K562 (cell line): ENCODE measurements around the gene ALS2CL. TPM values are rescaled to one million over a fixed set of nuclear protein-coding genes. Genes with fewer than 3 reads are reported as not detected.

ENCODE experiments used
- ATAC-seq: fragments of 200-7000 bp; cut with Tn5 transposase; 3 replicates; pipeline ENCODE4 v1.9.1; 2020; ENCODE audit warnings: moderate library complexity
- BruUV-seq: library from RNA; stranded (reverse); fragments of 400-500 nt; replicated peaks from 2 replicates; lab custom pipeline; 2021; lab: Mats Ljungman, UMichigan
- CTCF ChIA-PET: fragments of 300-600 bp; formaldehyde crosslinking; extraction: SDS; loops from one replicate; lab custom pipeline; 2021; ENCODE audit warnings: low intra/inter-chr PET ratio; lab: Yijun Ruan, JAX
- POLR2A ChIA-PET: fragments of 300-600, 350-650 bp; sonication (Branson Sonifier 250); formaldehyde crosslinking; extraction: SDS; loops from one replicate; lab custom pipeline; 2021; ENCODE audit warnings: antibody characterized with exemption, inconsistent platforms; lab: Yijun Ruan, JAX
- DNase-seq, 4 experiments: peaks; one replicate each; pipeline versions ENCODE4 v3.0.0 to v3.0.0-alpha.2; 2011 to 2018; ENCODE audit warnings: low spot score in 3 of 4, mixed read lengths in 3 of 4; ENCODE audit errors: extremely low read depth in 1 of 4
- FAIRE-seq: peaks from 2 replicates; lab custom pipeline; 2011; peaks lifted over from hg19 to GRCh38; lab: Jason Lieb, UNC
- H2AFZ ChIP-seq: 2 replicates; pipeline ENCODE4 v1.6.0; 2011; ENCODE audit warnings: low read depth, low read length, control low read depth, inconsistent platforms
- H3K27ac ChIP-seq: fragments of 200-600 bp; 3 replicates; pipeline ENCODE4 v1.8.0; 2011; ENCODE audit warnings: low read depth, mild to moderate bottlenecking, control low read depth, inconsistent platforms, low read length, moderate library complexity, mixed read lengths; ENCODE audit errors: extremely low read depth
- H3K27me3 ChIP-seq, 2 experiments: fragments of 300-600 bp in 1 of 2; 2 replicates in 1 of 2; 3 replicates in 1 of 2; pipeline versions ENCODE4 v1.6.0 to v1.8.0; 2011; ENCODE audit warnings: inconsistent platforms in 2 of 2, low read length in 2 of 2, mild to moderate bottlenecking in 1 of 2, mixed read lengths in 1 of 2, moderate library complexity in 1 of 2; ENCODE audit not compliant: control insufficient read depth in 2 of 2, insufficient read depth in 2 of 2
- H3K36me3 ChIP-seq: fragments of 300-600 bp; 3 replicates; pipeline ENCODE4 v1.8.0; 2011; ENCODE audit warnings: mild to moderate bottlenecking, low read length, inconsistent platforms; ENCODE audit not compliant: control insufficient read depth, insufficient read depth
- H3K4me1 ChIP-seq, 2 experiments: fragments of 200-600 bp in 1 of 2; replicated peaks in 1 of 2; 2 replicates in 1 of 2; 3 replicates in 1 of 2; pipeline versions ENCODE4 v1.5.1 to v1.8.0; 2011; ENCODE audit warnings: inconsistent platforms in 2 of 2, low read length in 2 of 2, mild to moderate bottlenecking in 1 of 2, mixed read lengths in 1 of 2, moderate library complexity in 1 of 2; ENCODE audit not compliant: control insufficient read depth in 2 of 2, insufficient read depth in 2 of 2
- H3K4me2 ChIP-seq: 2 replicates; pipeline ENCODE4 v1.6.1; 2011; ENCODE audit warnings: low read length, control low read depth, inconsistent platforms, mixed read lengths; ENCODE audit not compliant: insufficient read depth
- H3K4me3 ChIP-seq: fragments of 200-600 bp; sonication (generic), shearing (Covaris generic); 2 replicates; pipeline ENCODE4 v1.5.1; 2016; ENCODE audit warnings: control low read depth, inconsistent platforms
- H3K79me2 ChIP-seq: fragments of 200-600 bp; 3 replicates; pipeline ENCODE4 v1.8.0; 2011; ENCODE audit warnings: low read length, inconsistent platforms; ENCODE audit not compliant: control insufficient read depth, insufficient read depth
- H3K9ac ChIP-seq, 2 experiments: 2 replicates each; pipeline versions ENCODE4 v1.6.0 to v1.6.1; 2011; ENCODE audit warnings: low read depth in 2 of 2, low read length in 2 of 2, control low read depth in 1 of 2, inconsistent platforms in 1 of 2, mild to moderate bottlenecking in 1 of 2, mixed read lengths in 1 of 2; ENCODE audit not compliant: insufficient read depth in 1 of 2
- H3K9me1 ChIP-seq: one replicate; pipeline ENCODE4 v1.6.0; 2011; ENCODE audit warnings: inconsistent platforms, mild to moderate bottlenecking, low read length, moderate library complexity; ENCODE audit not compliant: control insufficient read depth, insufficient read depth
- H3K9me3 ChIP-seq: replicated peaks from 2 replicates; pipeline ENCODE4 v1.5.1; 2011; ENCODE audit warnings: low read depth, low read length, inconsistent platforms; ENCODE audit not compliant: control insufficient read depth, insufficient read depth
- H4K20me1 ChIP-seq: replicated peaks from 2 replicates; pipeline ENCODE4 v1.6.1; 2011; ENCODE audit warnings: low read length, inconsistent platforms, mixed read lengths; ENCODE audit not compliant: control insufficient read depth, insufficient read depth
- NR1H2 ChIP-seq: sonication (generic); formaldehyde crosslinking; IDR thresholded peaks from 2 replicates; pipeline ENCODE4 v1.4.0; 2020; ENCODE audit warnings: mild to moderate bottlenecking, missing genetic modification reagents
- NUFIP1 ChIP-seq: fragments of 450-650 bp; IDR thresholded peaks from 2 replicates; pipeline ENCODE4 v1.6.1; 2018; ENCODE audit not compliant: partially characterized antibody
- XRCC4 ChIP-seq: IDR thresholded peaks from one replicate; pipeline ENCODE4 v1.6.1; 2011; ENCODE audit not compliant: insufficient read depth, insufficient read length; ENCODE audit errors: extremely low read depth
- ZBTB2 ChIP-seq: fragments of 450-650 bp; IDR thresholded peaks from 2 replicates; pipeline ENCODE4 v1.6.1; 2016; ENCODE audit warnings: antibody characterized with exemption
- ZNF224 ChIP-seq: sonication (generic); formaldehyde crosslinking; IDR thresholded peaks from 2 replicates; pipeline ENCODE4 v1.8.0; 2022; ENCODE audit warnings: mild to moderate bottlenecking, missing genetic modification reagents
- ZNF395 ChIP-seq: fragments of 200-800 bp; sonication (Bioruptor generic); IDR thresholded peaks from 2 replicates; pipeline ENCODE4 v1.6.1; 2017; ENCODE audit warnings: missing genetic modification characterization, missing compliant biosample characterization
- ZNF644 ChIP-seq: fragments of 200-800 bp; sonication (Bioruptor generic); IDR thresholded peaks from 2 replicates; pipeline ENCODE4 v1.6.1; 2016; ENCODE audit warnings: low read depth, missing genetic modification characterization, missing compliant biosample characterization
- ZNF696 ChIP-seq: fragments of 250-450 bp; sonication (Bioruptor Pico); conservative IDR thresholded peaks from 2 replicates; pipeline ENCODE4 v1.4.0; 2020; ENCODE audit warnings: mild to moderate bottlenecking, moderate library complexity
- WGBS: fragments of 100-300 bp; shearing (Covaris generic); methylation state at CpG from one replicate; pipeline ENCODE4 v1.1.6; 2016; ENCODE audit warnings: low coverage, mixed read lengths; ENCODE audit not compliant: insufficient coverage; ENCODE audit errors: missing lambda C conversion rate; 5-methylcytosine and 5-hydroxymethylcytosine counted together
- in situ Hi-C: fragments of 300-500 bp; cut with MboI; formaldehyde crosslinking; loops from 4 replicates; pipeline ENCODE4 v1.15.0; 2018; ENCODE audit warnings: inconsistent platforms, mixed read lengths
- intact Hi-C: fragments of 100-400 bp; cut with micrococcal nuclease; formaldehyde crosslinking; loops from 2 replicates; pipeline ENCODE4 v1.14.2; 2022
- polyA plus RNA-seq, 8 experiments: library from polyadenylated mRNA; depleted of rRNA in 4 of 8; stranded (reverse) in 5 of 8; unstranded in 3 of 8; fragments of >200 nt; fragmentation: Nextera tagmentation in 2 of 8; fragmentation: Illumina TruSeq in 1 of 8; extraction: Ambion mirVana in 2 of 8; extraction: Trizol in 1 of 8; gene quantifications; 2 replicates each; pipeline versions ENCODE4 v1.2.1 to v1.2.3, GENCODE V29; 2011 to 2014; ENCODE audit warnings: inconsistent platforms in 1 of 8, missing spikeins in 1 of 8
- total RNA-seq, 7 experiments: library from RNA; depleted of rRNA in 6 of 7; stranded (reverse); fragments of >200 nt in 6 of 7; fragmentation: Illumina TruSeq in 2 of 7; extraction: Trizol in 2 of 7; gene quantifications; 2 replicates each; pipeline versions ENCODE4 v1.2.1 to v1.2.3, GENCODE V29; 2011 to 2021; ENCODE audit warnings: low replicate concordance in 1 of 7

ALS2CL gene
- total and polyA plus RNA-seq, 9 of the 15 experiments (the other 6 are each of a cell fraction or from before 2014, with no cell fraction given), result 0.03 to 0.13 (median 0.05) TPM; not detected in 3

- FAIRE-seq, result no peak
- ATAC-seq, result no peak
- no peaks in the 10 kb centered on the region for H3K4me1 ChIP-seq
- no peak overlapping the region for H3K4me2 ChIP-seq
- H2AFZ ChIP-seq, result no peak overlapping the region
- under 1% methylated on average over 8 of the region's 8 CpGs for WGBS
- no peaks in the 10 kb centered on the region for H3K79me2 ChIP-seq
- TF ChIP-seq NUFIP1 (no peak), NR1H2 (no peak), ZBTB2 (no peak), ZNF395 (CRISPR knock-in tag) (no peak), ZNF644 (tag) (no peak), ZNF696 (CRISPR knock-in tag) (no peak), XRCC4 (no peak), ZNF224 (CRISPR knock-in tag) (no peak)
- DNase-seq, result peak in 1 of 4 experiments; percentile 6
- intact Hi-C loops, result no loop called here
- no peak overlapping the region for H3K27ac ChIP-seq
- POLR2A ChIA-PET, result interaction anchor here (0.5 to 1.7 kb wide), 3 partner anchors 12 to 62 kb away, joined by 3 to 4 read pairs (median 3); no protein-coding TSS in a partner anchor
- no peaks in the 10 kb centered on the region for H3K9me3 ChIP-seq
- in situ Hi-C loops, result no loop called here
- CTCF ChIA-PET, result no interaction called here
- H4K20me1 ChIP-seq, result peaks cover 8% of the 10 kb centered on the region; the same call in 1 of the 2 replicates
- H3K9ac ChIP-seq, result no peak overlapping the region
- no peak overlapping the region for H3K4me3 ChIP-seq
- BruUV-seq, result no TSS peak
- H3K36me3 ChIP-seq, result no peaks in the 10 kb centered on the region
- peaks cover 33 to 74% of the 10 kb centered on the region in 2 experiments for H3K27me3 ChIP-seq
- H3K9me1 ChIP-seq, result no peaks in the 10 kb centered on the region
Observed at GRCh38 chr3:46659285-46659684, 34.2 kb downstream of the ALS2CL start.
